COLO668 (cell line): ENCODE measurements around the gene TCIRG1.

ENCODE experiments used
- DNase-seq: peaks from one replicate; lab custom pipeline; 2025; ENCODE audit not compliant: unreplicated experiment; lab: John Stamatoyannopoulos, UW

The TCIRG1 gene

GRCh38 chr11:68036141-68036716 is 2.6 kb upstream of the TCIRG1 start:
- DNase-seq, result no peak

- no peak for DNase-seq
These were observed 2.0 kb upstream of the TCIRG1 start for GRCh38 chr11:68036717-68037239.

GRCh38 chr11:68037411-68038225 is 1.2 kb upstream of the TCIRG1 start:
- no peak for DNase-seq

GRCh38 chr11:68038226-68038717 is 553 bp upstream of the TCIRG1 start:
- DNase-seq, result peak; percentile 73

GRCh38 chr11:68039526-68040086 is 781 bp downstream of the TCIRG1 start:
- DNase-seq, result peak; percentile 32

GRCh38 chr11:68040101-68040956 is 1.5 kb downstream of the TCIRG1 start:
- peak; percentile 73 for DNase-seq

- no peak for DNase-seq
These were observed 2.2 kb downstream of the TCIRG1 start for GRCh38 chr11:68040957-68041591.

GRCh38 chr11:68041617-68042218 is 2.9 kb downstream of the TCIRG1 start:
- no peak for DNase-seq

- no peak for DNase-seq
These were observed 3.6 kb downstream of the TCIRG1 start for GRCh38 chr11:68042219-68043028.

GRCh38 chr11:68043029-68043348 is 4.2 kb downstream of the TCIRG1 start:
- no peak for DNase-seq

- DNase-seq, result peak; percentile 86
These were observed 4.7 kb downstream of the TCIRG1 start for GRCh38 chr11:68043349-68044144.

GRCh38 chr11:68044145-68044813 is 5.5 kb downstream of the TCIRG1 start:
- DNase-seq, result peak; percentile 86

GRCh38 chr11:68044898-68045351 is 6.1 kb downstream of the TCIRG1 start:
- DNase-seq, result no peak

- no peak for DNase-seq
These were observed 8.8 kb downstream of the TCIRG1 start for GRCh38 chr11:68047437-68048290.

GRCh38 chr11:68048681-68049508 is 10.1 kb downstream of the TCIRG1 start:
- no peak for DNase-seq
